Keratinocyte (primary cell): ENCODE data around the gene MYRIP. TPM values are rescaled to one million over a fixed set of nuclear protein-coding genes. Genes with fewer than 3 reads are reported as not detected.
"Not testable (repeated sequence)": the region's sequence is repeated elsewhere in the genome, so short reads cannot be mapped to it uniquely, and the experiment has no call there.

Experiments
- DNase-seq: peaks from one replicate; pipeline ENCODE4 v3.0.0-alpha.2; 2011; ENCODE audit warnings: low read depth, missing footprints, low spot score
- FAIRE-seq: peaks from 2 replicates; lab custom pipeline; 2011; peaks lifted over from hg19 to GRCh38; lab: Jason Lieb, UNC
- H2AFZ ChIP-seq: 2 replicates; pipeline ENCODE4 v1.6.0; 2012; ENCODE audit warnings: low read length, control low read depth, inconsistent platforms; ENCODE audit not compliant: control insufficient read depth
- H3K27ac ChIP-seq: 2 replicates; pipeline ENCODE4 v1.5.1; 2011; ENCODE audit warnings: low read length; ENCODE audit not compliant: control insufficient read depth, insufficient read depth
- H3K27me3 ChIP-seq: 3 replicates; pipeline ENCODE4 v1.6.0; 2011; ENCODE audit warnings: low read length; ENCODE audit not compliant: control insufficient read depth, insufficient read depth; ENCODE audit errors: extremely low read depth
- H3K36me3 ChIP-seq, 2 experiments: 2 replicates in 1 of 2; 3 replicates in 1 of 2; pipeline ENCODE4 v1.5.1; 2011; ENCODE audit warnings: low read length in 2 of 2, mild to moderate bottlenecking in 1 of 2; ENCODE audit not compliant: control insufficient read depth in 2 of 2, insufficient read depth in 2 of 2; ENCODE audit errors: extremely low read depth in 1 of 2
- H3K4me1 ChIP-seq: 3 replicates; pipeline ENCODE4 v1.5.1; 2011; ENCODE audit warnings: low read length; ENCODE audit not compliant: control insufficient read depth, insufficient read depth; ENCODE audit errors: extremely low read depth
- H3K4me2 ChIP-seq: 3 replicates; pipeline ENCODE4 v1.6.0; 2011; ENCODE audit warnings: low read depth, low read length; ENCODE audit not compliant: control insufficient read depth, insufficient read depth; ENCODE audit errors: extremely low read depth
- H3K4me3 ChIP-seq, 3 experiments: fragments of 200-600 bp in 1 of 3; sonication (generic) in 1 of 3; 2 replicates in 2 of 3; 3 replicates in 1 of 3; pipeline ENCODE4 v1.5.1; 2011 to 2016; ENCODE audit warnings: low read length in 3 of 3, mild to moderate bottlenecking in 3 of 3, control low read depth in 2 of 3, inconsistent platforms in 1 of 3, low read depth in 1 of 3, mixed read lengths in 1 of 3, mixed run types in 1 of 3, moderate library complexity in 1 of 3; ENCODE audit not compliant: control insufficient read depth in 2 of 3, insufficient read depth in 2 of 3; ENCODE audit errors: extremely low read depth in 1 of 3
- H3K79me2 ChIP-seq: 2 replicates; pipeline ENCODE4 v1.6.0; 2012; ENCODE audit warnings: low read length; ENCODE audit not compliant: control insufficient read depth, insufficient read depth
- H3K9ac ChIP-seq: 3 replicates; pipeline ENCODE4 v1.6.0; 2011; ENCODE audit warnings: low read length; ENCODE audit not compliant: control insufficient read depth, insufficient read depth; ENCODE audit errors: extremely low read depth
- H3K9me1 ChIP-seq: 3 replicates; pipeline ENCODE4 v1.6.0; 2011; ENCODE audit warnings: low read length; ENCODE audit not compliant: control insufficient read depth, insufficient read depth; ENCODE audit errors: extremely low read depth
- H3K9me3 ChIP-seq: 2 replicates; pipeline ENCODE4 v1.5.1; 2012; ENCODE audit warnings: low read depth, low read length; ENCODE audit not compliant: control insufficient read depth
- H4K20me1 ChIP-seq: 3 replicates; pipeline ENCODE4 v1.6.0; 2011; ENCODE audit warnings: low read length; ENCODE audit not compliant: control insufficient read depth, insufficient read depth; ENCODE audit errors: extremely low read depth
- CTCF ChIP-seq, 3 experiments: IDR thresholded peaks in 1 of 3; conservative IDR thresholded peaks in 1 of 3; optimal IDR thresholded peaks in 1 of 3; 2 replicates in 2 of 3; 3 replicates in 1 of 3; pipeline versions ENCODE3 to v1.5.1; 2011; ENCODE audit warnings: low read length in 3 of 3, mild to moderate bottlenecking in 3 of 3, moderate library complexity in 2 of 3, control low read depth in 1 of 3, inconsistent platforms in 1 of 3; ENCODE audit not compliant: insufficient read depth in 2 of 3; ENCODE audit errors: extremely low read depth in 1 of 3
- EZH2 ChIP-seq: IDR thresholded peaks from one replicate; pipeline ENCODE4 v1.6.1; 2012; ENCODE audit warnings: inconsistent platforms, mild to moderate bottlenecking, low read length, moderate library complexity
- dilution Hi-C: fragments of 300-500 bp; cut with MboI; formaldehyde crosslinking; loops from one replicate; pipeline ENCODE4 v1.7.0; 2020; ENCODE audit warnings: low sequenced_read_pairs; ENCODE audit not compliant: extremely low pct_ligation_motif_present
- polyA plus RNA-seq, 5 experiments: library from polyadenylated mRNA; depleted of rRNA in 3 of 5; stranded (reverse) in 3 of 5; stranded (forward) in 1 of 5; unstranded in 1 of 5; fragments of >200 nt; gene quantifications; 1 replicate in 1 of 5; 2 replicates in 3 of 5; 3 replicates in 1 of 5; pipeline versions ENCODE4 v1.2.1 to v1.2.3, GENCODE V29; 2011 to 2012; ENCODE audit warnings: missing spikeins in 2 of 5, low read depth in 1 of 5, low replicate concordance in 1 of 5

Gene MYRIP
- polyA plus RNA-seq, 1 donor (not counting 4 experiments of a cell fraction or from before 2014, with no cell fraction given), result 0.01 TPM

DNA sequence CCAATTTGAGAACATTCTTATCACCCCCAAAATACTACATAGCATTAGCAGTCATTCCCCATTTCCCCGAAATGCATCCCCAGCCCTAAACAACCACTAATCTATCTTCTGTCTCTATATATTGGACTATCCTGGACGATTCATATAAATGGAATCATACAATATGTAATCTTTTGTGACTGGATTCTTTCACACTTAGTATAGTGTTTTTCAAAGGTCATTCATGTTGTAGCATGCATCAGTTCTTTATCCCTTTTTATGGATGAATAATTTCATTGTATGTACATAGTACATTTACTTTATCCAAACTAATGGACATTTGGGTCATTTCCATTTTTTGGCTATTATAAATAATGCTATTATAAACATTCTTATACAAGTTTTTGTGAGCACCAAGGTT is 472.6 kb downstream of the MYRIP start:
- TF ChIP-seq CTCF (optimal IDR thresholded peaks at IDR 0.05 in 1 of 3, IDR thresholded peaks at IDR 0.05 in 1 of 3, conservative IDR thresholded peaks at IDR 0.05 in 1 of 3; ENCODE audit: extremely low read depth in 1 of 3, insufficient read depth in 2 of 3, low read length in 3 of 3), result no peak
- no peak for TF ChIP-seq EZH2
- Histone ChIP-seq H3K9ac (no peak overlapping the region), H3K4me1 (no peaks in the 10 kb centered on the region), H3K27me3 (no peaks in the 10 kb centered on the region), H3K79me2 (no peaks in the 10 kb centered on the region), H2AFZ (no peak overlapping the region), H3K4me3 (no peak overlapping the region), H4K20me1 (no peaks in the 10 kb centered on the region), H3K36me3 (no peaks in the 10 kb centered on the region), H3K9me1 (no peaks in the 10 kb centered on the region), H3K4me2 (no peak overlapping the region), H3K9me3 (no peaks in the 10 kb centered on the region), H3K27ac (no peak overlapping the region)
- FAIRE-seq (no peak), DNase-seq (no peak)
- dilution Hi-C loops, result no loop called here

DNA sequence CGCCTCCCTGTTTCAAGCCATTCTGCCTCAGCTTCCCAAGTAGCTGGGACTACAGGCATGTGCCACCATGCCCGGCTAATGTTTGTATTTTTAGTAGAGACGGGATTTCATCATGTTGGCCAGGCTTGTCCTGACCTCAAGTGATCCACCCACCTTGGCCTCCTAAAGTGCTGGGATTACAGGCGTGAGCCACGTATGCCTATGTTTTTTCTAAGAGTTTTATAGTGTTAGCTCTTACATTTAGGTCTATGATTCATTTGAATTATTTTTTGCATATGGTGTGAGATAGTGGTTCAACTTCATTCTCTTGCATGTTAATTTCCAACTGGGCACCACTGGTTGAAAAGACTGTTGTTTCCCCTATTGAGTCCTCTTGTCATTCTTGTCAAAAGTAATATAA is 473.6 kb downstream of the MYRIP start:
- H3K79me2 ChIP-seq, H2AFZ ChIP-seq, H3K27ac ChIP-seq, H4K20me1 ChIP-seq, H3K4me2 ChIP-seq, H3K36me3 ChIP-seq, H3K9me1 ChIP-seq, H3K9ac ChIP-seq, H3K4me1 ChIP-seq, FAIRE-seq, H3K4me3 ChIP-seq, dilution Hi-C loops, DNase-seq, H3K27me3 ChIP-seq, H3K9me3 ChIP-seq: not testable (repeated sequence)

GRCh38 chr3:40287248-40287647 is 477.8 kb downstream of the MYRIP start:
- Histone ChIP-seq H3K4me1 (no peaks in the 10 kb centered on the region), H2AFZ (no peak overlapping the region), H3K36me3 (no peaks in the 10 kb centered on the region), H3K27ac (no peak overlapping the region), H3K9ac (no peak overlapping the region), H3K9me3 (no peaks in the 10 kb centered on the region), H4K20me1 (no peaks in the 10 kb centered on the region), H3K79me2 (no peaks in the 10 kb centered on the region), H3K4me2 (no peak overlapping the region), H3K4me3 (no peak overlapping the region), H3K27me3 (no peaks in the 10 kb centered on the region), H3K9me1 (no peaks in the 10 kb centered on the region)
- DNase-seq (no peak), FAIRE-seq (no peak)
- dilution Hi-C loops, result no loop called here
- TF ChIP-seq CTCF (optimal IDR thresholded peaks at IDR 0.05 in 1 of 3, IDR thresholded peaks at IDR 0.05 in 1 of 3, conservative IDR thresholded peaks at IDR 0.05 in 1 of 3; ENCODE audit: extremely low read depth in 1 of 3, insufficient read depth in 2 of 3, low read length in 3 of 3), result no peak
- TF ChIP-seq EZH2, result no peak
